NCI-H748 (cell line): ENCODE results near the gene TRPC4AP.

ENCODE experiments used
- DNase-seq: peaks from one replicate; lab custom pipeline; 2025; ENCODE audit not compliant: unreplicated experiment; lab: John Stamatoyannopoulos, UW

TRPC4AP gene

GRCh38 chr20:35002426-35003210, 90.0 kb downstream of the TRPC4AP start:
- no peak for DNase-seq

GRCh38 chr20:35001596-35002362, 90.8 kb downstream of the TRPC4AP start:
- no peak for DNase-seq

- no peak for DNase-seq
These were observed 91.5 kb downstream of the TRPC4AP start for GRCh38 chr20:35000922-35001595.

GRCh38 chr20:35000311-35000921, 92.2 kb downstream of the TRPC4AP start:
- no peak for DNase-seq

GRCh38 chr20:34999782-35000181, 92.8 kb downstream of the TRPC4AP start:
- DNase-seq = no peak

GRCh38 chr20:34999021-34999451, 93.6 kb downstream of the TRPC4AP start:
- no peak for DNase-seq

GRCh38 chr20:34998331-34998950, 94.2 kb downstream of the TRPC4AP start:
- DNase-seq = no peak

- DNase-seq = no peak
These were observed 94.8 kb downstream of the TRPC4AP start for GRCh38 chr20:34997774-34998173.

GRCh38 chr20:34997131-34997561, 95.5 kb downstream of the TRPC4AP start:
- DNase-seq = no peak

GRCh38 chr20:34996243-34997028, 96.2 kb downstream of the TRPC4AP start:
- DNase-seq = no peak

GRCh38 chr20:34995696-34996095, 96.9 kb downstream of the TRPC4AP start:
- DNase-seq = no peak

- DNase-seq = no peak
These were observed 97.4 kb downstream of the TRPC4AP start for GRCh38 chr20:34995192-34995591.

GRCh38 chr20:34994509-34995131, 98.0 kb downstream of the TRPC4AP start:
- no peak for DNase-seq

- DNase-seq = no peak
These were observed 98.6 kb downstream of the TRPC4AP start for GRCh38 chr20:34993941-34994508.

- no peak for DNase-seq
These were observed 99.7 kb downstream of the TRPC4AP start for GRCh38 chr20:34992751-34993417.

- DNase-seq = no peak
These were observed 101.9 kb downstream of the TRPC4AP start for GRCh38 chr20:34990661-34991214.

- no peak for DNase-seq
These were observed 102.4 kb downstream of the TRPC4AP start for GRCh38 chr20:34990231-34990630.

- no peak for DNase-seq
These were observed 102.9 kb downstream of the TRPC4AP start for GRCh38 chr20:34989670-34990069.
